AG10803 (cell line): ENCODE data around the gene IQCK.

Experiments
- DNase-seq: peaks from one replicate; pipeline ENCODE4 v3.0.0; 2010; ENCODE audit warnings: low read depth
- H3K4me3 ChIP-seq: 2 replicates; pipeline ENCODE4 v1.5.1; 2011; ENCODE audit warnings: mild to moderate bottlenecking, low read length, control low read depth
- CTCF ChIP-seq: conservative IDR thresholded peaks from 2 replicates; pipeline ENCODE4 v1.5.1; 2011; ENCODE audit warnings: mild to moderate bottlenecking, low read length, control low read depth, inconsistent platforms

The IQCK gene

GRCh38 chr16:19844945-19845641, 127.0 kb downstream of the IQCK start:
- TF ChIP-seq CTCF, result 0 out of 2 replicates have a peak, but pooled peaks have one; percentile 5
- DNase-seq, result peak; percentile 90
- no peak overlapping the region for H3K4me3 ChIP-seq

GRCh38 chr16:19846436-19846835, 128.4 kb downstream of the IQCK start:
- TF ChIP-seq CTCF, result no peak

GRCh38 chr16:19848756-19849155, 130.7 kb downstream of the IQCK start:
- no peak for TF ChIP-seq CTCF
- no peak overlapping the region for H3K4me3 ChIP-seq
- DNase-seq, result no peak

More at GRCh38 chr16:19846436-19846835, 128.4 kb downstream of the IQCK start:
- DNase-seq, result peak; percentile 81
- no peak overlapping the region for H3K4me3 ChIP-seq

GRCh38 chr16:19850131-19850817, 132.2 kb downstream of the IQCK start:
- no peak for DNase-seq
- TF ChIP-seq CTCF, result no peak
- no peak overlapping the region for H3K4me3 ChIP-seq

- no peak for TF ChIP-seq CTCF
- DNase-seq, result no peak
- no peak overlapping the region for H3K4me3 ChIP-seq
Observed at GRCh38 chr16:19851476-19851875, 133.4 kb downstream of the IQCK start.

- no peak for DNase-seq
- no peak for TF ChIP-seq CTCF
- no peak overlapping the region for H3K4me3 ChIP-seq
Observed at GRCh38 chr16:19853132-19853741, 135.2 kb downstream of the IQCK start.
